SKM-1 treated with dmso at 0.1 percent for 144 hours (cell line): ENCODE data around the gene JADE3.

Experiments used
- DNase-seq: peaks from one replicate; lab custom pipeline; 2025; ENCODE audit not compliant: unreplicated experiment; lab: John Stamatoyannopoulos, UW

The JADE3 gene

DNA sequence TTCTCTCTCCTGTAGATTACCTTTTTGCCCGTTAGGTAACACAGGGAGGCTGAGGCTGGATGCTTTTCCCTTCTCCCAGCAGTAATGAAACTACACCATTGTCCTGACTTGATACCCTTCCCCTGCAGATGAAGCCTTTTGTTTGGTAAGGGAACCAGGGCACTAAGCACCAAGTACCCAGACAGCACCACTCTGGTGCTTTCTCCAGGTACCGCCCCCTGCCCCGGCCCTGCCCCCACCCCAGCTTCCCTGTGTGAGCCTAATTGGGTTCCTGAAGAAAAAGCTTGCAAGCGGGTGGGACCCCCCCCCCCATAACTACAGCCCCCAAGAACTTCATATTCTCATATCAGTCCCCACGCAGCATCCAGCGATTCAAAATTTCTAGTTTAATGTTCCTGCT lies 79.8 kb downstream of the JADE3 start:
- no peak for DNase-seq

DNA sequence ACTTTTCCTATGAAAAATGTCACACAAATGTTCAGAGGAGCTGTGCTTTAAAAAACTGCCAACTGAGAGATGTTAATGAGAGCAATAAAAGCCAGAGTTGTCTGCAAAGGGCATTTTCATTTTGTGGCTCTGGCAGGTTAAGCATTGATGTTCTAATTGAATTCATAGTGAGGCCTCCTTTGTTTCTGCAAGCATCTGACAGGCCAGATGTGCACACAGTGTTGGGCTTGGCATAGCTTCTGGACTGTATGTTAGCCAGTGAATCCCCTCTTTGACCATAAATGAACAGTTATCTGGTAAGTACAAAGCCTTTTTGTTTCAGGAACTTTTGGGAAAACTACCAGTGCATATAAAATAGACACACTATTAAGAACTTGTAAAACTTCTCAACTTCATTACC lies 81.9 kb downstream of the JADE3 start:
- no peak for DNase-seq

DNA sequence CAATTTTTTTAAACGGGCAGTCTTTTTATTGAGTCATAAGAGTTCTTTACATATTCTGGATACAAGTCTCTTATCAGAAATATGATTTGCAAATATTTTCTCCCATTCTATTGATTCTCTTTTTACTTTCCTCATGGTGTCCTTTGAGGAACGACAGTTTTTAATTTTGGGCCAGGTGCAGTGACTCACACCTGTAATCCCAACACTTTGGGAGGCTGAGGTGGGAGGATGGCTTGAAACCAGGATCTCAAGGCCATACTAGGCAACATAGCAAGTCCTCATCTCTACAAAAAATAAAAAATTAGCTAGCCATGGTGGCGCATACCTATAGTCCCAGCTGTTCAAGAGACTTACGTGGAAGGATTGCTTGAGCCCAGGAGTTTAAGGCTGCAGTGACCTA lies 99.9 kb downstream of the JADE3 start:
- no peak for DNase-seq

DNA sequence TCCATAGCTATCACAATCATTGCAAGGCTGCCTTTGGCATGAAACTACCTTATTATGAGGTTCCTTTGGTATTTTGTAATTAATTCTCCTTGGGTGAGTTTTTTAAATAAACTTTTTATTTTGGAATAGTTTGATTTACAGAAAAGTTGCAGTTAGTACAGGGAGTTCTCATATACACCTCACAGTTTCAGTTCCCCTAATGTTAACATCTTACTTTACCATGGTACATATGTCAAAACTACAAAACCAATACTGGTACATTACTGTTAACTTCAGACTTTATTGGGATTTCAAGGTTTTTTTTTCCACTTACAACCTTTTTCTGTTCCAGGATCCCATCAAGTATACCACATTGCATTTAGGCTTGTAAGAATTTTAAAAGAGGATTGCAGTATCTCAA lies 114.0 kb downstream of the JADE3 start:
- DNase-seq = no peak

DNA sequence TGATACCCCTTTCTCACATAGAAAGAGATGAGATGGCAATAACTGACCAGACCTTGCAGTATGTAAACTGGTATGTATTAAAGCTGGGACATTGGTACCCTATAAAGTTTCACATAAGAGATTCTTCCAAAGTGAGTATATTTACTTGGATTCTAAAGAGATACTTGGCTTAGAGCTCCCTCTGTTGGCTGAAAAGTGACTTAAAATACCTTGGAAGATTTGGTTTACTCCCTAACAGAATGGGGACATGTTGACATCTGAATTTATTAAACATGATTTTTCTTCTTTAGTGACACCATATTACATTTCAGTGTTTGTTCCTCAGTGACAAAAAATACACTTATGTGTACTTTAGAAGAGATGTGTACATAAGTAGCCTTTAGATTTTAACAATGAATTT lies 118.1 kb downstream of the JADE3 start:
- DNase-seq = peak; percentile 22

DNA sequence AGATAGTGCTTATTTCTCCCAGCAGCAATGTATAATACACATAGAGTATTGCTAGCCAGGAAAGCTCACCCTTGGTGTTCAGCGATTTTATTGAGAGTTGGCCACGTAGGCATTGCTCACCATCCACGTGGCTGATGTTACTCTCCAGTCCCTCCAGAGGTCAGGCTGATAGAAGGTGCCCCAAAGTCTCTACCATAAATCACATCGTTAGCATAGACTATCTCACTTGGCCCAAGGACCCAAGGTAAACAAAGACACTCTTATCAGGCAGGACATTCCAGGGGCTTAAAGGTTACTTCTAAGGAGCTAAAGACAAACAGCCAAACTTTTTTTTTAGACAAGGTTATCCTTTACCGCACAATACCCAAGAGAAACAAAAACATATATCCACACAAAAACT lies 135.8 kb downstream of the JADE3 start:
- no peak for DNase-seq

DNA sequence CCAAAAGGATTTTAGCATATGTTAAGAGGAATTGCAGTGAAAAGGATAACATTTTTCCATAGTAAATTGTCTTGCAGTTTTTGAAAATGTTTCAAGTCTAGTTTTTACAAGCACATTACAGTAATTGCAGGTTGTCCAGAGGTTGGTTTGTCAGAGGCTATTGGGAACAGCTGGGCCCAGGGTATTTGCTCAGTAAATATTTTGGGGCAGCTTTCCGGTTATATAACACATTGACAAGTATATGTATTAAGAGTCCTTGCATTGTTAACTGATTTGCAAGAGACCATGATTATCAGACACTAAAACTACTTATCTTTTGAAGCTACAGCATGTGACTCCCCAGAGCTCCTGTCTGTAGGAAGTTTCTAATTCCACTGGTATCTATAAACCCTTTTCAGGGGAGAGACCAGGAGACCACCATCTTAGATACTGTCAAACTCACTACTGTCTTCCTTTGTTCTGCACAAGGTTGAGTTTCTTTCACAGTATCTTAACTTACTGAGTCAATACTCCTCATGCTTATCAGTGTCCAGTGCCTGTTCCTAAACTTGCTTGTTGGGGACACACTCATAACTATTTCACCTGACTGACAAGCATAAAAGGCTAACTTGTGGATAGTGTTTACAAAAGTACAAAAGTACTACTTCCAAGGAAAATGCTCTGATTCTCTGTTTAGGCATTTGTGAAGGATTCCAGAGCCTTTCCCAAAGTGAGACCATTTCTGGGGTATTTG lies 147.1 kb downstream of the JADE3 start:
- no peak for DNase-seq

DNA sequence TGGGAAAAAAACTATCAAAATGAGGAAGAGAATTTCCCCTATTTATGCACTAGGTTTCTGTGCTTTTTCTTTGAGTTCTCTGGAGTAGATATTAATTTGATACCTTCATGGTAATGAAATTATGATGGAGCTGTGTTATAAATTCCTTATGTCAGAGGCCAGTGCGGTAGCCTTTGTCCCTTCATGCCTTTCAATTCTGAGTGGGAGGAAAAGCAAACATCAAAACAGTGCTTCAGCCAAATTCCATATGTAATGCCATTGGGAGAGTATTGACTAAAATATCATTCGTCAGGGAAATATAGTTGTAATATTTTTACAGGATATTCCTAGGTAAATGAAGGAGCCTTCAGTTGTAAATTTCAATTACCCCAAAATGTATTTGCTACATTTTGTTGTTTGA lies 148.5 kb downstream of the JADE3 start:
- DNase-seq = no peak

DNA sequence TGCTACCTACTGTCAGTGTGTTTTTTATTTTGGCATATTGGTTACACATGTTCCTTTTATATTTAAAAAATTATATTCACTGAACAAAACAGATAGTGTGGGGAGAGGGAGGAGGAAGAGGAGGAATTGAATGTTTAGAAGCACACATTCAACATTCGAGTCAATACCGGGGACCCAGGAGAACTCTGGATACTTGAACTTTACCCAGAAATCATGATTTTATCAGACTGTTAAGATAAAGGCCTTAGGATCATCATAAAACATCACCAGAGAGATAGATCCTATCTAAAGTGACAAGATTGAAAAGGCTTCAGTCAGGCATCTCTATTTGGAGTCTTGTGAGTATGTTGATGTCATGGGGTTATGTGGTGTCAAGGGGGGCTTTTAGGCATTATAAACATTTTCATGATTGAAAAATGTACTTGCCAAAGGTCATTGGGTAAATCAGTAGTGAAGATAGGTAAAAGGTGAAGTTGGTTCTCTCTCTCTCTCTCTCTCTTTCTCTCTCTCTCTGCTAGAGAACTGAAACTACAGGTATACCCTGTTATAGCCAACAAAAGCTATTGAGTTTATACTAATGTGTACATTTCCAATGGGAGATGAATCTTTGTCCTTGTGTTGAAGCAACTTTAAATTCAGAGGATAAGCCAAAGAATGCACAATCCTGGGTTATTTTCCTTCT lies 149.2 kb downstream of the JADE3 start:
- DNase-seq = no peak

DNA sequence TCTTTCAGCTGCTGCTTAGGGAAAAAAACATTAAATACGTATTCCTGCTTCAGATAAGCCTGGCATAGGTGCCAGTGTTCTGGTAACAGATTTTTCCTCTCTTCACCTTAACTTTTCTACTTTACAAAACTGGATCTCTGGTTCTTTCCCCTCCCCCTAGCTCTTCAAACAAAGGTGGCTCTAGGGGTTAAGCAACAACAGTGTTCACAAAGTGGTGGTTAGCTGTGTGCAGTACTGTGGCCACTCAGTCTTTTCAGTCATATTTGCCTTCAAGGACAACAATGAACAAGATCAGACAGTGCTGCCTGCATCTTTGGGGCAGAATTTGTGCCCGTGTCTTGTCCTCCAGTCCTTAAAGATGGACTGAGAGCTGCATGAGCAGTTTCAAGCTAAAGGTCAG lies 151.0 kb downstream of the JADE3 start:
- DNase-seq = no peak

DNA sequence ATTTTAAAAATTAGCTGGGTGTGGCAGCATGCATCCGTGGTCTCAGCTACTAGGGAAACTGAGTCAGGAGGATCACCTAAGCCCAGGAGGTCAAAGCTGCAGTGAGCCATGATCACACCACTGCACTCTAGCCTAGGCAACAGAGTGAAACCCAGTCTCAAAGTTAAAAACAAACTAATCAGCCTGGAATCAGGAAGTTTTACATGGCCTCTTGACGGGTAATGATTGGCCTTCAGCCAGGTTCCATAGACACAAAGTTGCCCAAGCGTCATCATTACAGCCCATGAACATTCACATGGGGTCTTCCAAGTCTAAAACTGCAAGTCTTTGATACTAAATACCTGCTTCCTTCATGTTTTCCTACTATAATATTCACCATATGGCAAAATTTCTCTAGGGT lies 156.0 kb downstream of the JADE3 start:
- DNase-seq = no peak

DNA sequence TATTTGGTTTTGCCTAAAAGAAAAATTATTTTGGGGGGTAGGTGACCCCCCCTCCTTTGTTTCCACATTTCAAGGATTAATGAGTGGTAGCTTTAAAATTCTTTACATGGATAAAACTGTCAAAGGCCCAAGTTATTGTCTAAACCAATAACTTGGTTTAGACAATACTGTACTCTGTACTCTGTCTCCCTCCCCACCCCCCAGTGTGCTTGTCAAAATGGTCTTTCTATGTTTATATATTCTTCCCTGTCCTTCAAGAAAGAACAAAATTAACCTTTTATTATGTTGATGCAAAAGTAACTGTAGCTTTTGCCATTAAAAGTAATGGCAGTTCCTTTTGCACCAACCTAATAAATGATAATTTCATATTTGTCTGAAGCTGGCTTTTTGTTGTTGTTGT lies 156.5 kb downstream of the JADE3 start:
- DNase-seq = no peak

DNA sequence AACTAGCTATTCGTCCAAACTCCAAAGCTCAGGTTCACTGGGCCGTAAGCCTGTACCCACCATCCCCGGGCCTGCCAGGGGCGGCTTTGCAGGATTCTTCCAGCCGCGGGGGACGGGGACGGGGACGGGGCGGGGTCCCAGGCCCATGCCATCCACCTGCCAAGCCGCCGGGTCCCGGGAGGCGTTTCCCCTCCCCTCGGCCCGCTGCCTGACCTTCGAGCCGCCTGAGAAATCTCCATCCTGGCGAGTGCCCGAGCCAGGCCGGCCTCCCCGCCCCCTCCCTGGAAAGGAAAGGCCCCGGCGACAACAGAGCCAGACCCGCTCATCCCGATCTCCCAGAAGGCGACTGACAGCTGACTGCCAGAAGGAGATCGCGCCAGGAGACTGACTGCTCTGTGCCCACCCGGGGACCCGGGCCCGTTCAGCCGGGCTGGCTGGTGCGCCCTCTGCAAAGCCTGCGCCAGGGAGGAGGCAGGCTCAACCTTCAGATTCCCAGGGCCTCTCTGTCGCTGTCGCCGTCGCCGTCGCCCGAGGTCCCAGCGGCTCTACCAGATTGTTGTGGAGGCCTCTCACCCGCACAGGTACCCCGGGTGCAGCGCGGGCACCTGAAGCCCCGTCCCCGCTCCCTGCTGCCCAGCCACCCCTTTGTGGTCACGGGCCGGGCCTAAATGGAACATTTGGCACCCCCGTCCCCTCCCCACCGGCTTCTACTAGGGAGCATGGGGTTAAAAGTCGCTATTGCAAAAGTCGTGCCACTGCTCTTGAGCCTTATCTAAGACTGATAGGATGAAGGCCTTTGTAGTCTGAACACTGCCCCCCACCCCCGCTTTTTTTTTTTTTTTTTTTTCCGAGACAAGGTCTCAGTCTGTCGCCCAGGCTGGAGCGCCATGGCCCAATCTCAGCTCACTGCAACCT lies 166.2 kb downstream of the JADE3 start, which contains the start of gene RGN:
TSS of gene RGN (plus strand) at position 315 of the 915 bp plus-strand sequence. CDS start 2,702 bp downstream, outside the sequence.
- no peak for DNase-seq

DNA sequence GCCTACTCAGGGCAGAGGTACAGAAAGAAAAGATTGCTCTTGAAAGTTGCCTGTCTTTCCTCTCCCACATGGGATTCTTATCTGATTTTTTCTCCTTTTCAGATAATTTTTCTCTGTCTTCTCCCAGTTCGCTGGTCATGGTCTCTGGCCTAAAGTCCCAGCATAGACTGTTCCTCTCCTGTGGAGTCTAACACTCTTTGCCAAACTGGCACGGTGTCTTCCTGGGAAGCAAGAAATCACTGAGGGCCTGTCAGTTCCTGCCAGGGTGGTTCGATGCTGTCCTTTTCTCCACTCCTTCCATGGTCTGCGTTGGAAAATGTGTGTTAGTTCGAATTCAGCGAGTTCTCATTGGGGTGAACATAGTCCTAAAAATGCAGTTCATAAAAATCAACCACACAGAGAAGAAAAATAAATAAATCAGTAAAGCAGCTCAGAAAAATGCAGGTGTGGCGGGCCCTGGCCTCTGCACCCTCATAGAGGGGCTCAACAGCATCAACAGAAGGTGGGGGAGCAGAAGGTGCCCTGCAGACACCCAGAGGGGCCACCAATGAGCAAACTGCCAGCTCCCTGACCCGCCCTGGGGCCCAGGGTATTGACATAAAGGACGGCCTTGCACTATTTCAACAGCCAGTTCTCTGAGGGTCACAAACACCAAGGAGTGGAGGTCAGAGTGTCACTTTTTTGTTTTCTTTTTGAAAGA lies 168.1 kb downstream of the JADE3 start:
- no peak for DNase-seq

DNA sequence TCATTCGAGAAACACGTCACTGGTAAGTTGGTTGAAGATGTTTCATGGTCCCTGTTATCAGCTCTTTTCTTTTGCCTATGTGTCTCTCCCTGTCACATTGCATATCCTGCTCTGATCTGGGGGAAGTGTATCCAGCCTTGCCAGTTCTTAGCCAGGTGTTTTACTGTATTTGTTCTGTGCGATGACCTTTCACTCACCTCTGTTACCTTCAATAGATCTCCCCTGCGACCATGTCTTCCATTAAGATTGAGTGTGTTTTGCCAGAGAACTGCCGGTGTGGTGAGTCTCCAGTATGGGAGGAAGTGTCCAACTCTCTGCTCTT lies 168.7 kb downstream of the JADE3 start:
- DNase-seq = no peak

DNA sequence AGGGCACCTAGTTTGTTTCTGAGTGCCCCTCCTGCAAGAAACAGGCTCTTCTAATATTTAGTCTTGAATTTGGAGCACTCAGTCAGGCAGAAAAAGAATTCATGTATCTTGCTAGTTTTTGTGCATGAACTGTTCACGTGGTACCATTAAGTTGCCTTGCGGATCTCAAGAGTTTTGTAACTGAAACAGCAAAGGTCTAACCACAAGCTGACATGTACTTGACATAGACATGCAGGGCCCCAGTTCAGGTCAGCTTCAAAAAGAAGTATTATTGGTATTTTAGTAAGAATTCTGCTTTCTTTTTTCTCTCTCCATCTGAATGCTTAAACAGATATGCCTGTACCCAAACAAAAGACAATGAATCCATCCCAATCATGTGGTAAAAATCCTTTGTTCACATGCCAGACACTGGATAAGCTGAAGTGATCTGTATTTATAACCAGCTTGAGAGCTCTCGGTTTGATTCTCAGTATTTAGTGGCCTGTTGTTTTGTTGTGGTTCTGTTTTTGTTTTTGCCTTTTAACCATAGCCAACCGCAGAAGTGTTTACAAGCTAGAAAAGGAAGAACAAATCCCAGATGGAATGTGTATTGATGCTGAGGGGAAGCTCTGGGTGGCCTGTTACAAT lies 179.0 kb downstream of the JADE3 start:
- DNase-seq = peak; percentile 0

DNA sequence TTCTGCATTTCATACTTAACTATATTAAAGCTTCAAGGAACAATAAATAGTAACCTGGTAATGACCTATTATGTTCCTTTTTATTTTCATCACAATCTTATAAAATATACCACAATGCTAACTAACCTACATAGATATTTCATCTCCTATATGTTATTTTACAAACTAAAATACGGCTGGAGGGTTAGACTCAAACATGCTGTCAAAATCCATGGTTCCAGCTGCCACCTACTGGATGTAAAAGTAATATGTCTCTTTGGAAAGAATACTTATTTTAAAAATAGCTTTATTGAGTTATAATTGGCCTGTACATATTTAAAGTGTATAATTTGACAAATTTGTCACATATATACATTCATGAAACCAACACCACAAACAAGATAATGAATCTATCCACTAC lies 181.0 kb downstream of the JADE3 start:
- DNase-seq = peak; percentile 2

DNA sequence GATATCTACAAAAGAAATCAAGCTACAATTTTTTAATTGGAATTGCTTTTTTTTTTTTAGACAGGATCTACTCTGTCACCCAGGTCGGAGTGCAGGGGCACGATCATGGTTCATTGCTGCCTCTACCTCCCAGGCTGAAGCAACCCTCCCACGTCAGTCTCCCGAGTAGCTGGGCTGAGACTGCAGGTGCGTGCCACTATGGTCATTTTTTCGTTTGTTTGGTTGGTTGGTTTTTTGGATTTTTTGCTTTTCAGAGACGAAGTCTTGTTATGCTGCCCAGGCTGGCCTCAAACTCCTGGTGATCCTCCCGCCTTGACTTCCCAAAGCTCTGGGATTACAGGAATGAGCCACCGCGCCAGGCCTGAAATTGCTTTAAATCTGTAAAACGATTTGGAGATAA lies 181.6 kb downstream of the JADE3 start:
- no peak for DNase-seq

DNA sequence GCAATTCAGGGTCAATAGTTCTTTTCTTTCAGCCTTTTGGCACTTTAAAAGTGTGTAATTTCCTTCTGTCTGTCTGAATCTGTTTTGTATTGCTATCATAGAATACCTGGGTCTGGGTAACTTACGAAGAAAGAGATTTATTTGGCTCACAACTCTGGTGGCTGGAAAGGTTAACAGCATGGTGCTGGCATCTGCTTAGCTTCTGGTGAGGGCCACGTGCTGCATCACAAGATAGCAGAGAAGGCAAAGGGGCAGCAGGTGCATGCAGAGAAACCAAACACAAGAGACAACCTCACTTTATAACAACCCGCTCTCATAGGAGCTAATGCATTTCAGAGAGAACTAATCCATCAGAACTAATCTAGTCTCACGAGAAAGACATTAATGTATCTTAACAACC lies 184.8 kb downstream of the JADE3 start:
- no peak for DNase-seq

DNA sequence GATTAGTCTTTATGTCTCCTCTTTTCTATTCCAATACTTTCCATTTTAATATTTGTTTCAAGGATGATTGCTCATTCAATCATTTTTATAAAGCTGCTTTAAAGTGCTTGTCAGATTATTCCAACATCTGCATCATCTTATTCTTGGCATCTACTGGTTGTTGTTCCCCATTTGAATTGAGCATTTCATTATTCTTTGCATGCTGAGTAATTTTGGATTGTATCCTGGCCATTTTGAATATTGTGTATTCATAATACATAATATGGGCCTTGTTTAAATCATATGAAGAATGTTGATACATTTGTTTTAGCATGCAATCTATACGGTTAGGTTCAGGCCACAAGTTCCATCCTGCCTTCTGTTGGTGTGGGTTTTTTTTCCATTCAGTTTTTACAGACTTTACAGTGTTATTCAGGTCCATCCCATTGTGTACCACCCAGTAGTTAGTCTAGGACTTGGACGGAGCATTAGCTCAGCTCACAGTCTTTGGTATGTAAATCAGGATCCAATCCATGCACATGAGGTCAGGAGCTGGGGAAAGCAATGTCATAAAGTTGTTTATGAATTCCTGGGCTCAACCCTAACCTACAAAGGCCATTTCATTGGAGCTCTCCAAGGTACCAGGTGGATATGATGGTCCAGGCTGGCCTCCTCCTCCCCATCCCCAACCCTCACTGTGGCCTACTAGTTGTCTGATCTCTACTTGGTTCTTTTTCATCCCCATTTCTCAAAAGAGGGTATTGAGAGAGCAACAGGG lies 186.3 kb downstream of the JADE3 start:
- DNase-seq = no peak
